ENCODE data around the gene SCLT1. TPM values are rescaled to one million over a fixed set of nuclear protein-coding genes. Genes with fewer than 3 reads are reported as not detected.

The SCLT1 gene
- polyA plus RNA-seq, 1 donor (not counting 4 experiments of a cell fraction or from before 2014, with no cell fraction given): 5.8 TPM

DNA sequence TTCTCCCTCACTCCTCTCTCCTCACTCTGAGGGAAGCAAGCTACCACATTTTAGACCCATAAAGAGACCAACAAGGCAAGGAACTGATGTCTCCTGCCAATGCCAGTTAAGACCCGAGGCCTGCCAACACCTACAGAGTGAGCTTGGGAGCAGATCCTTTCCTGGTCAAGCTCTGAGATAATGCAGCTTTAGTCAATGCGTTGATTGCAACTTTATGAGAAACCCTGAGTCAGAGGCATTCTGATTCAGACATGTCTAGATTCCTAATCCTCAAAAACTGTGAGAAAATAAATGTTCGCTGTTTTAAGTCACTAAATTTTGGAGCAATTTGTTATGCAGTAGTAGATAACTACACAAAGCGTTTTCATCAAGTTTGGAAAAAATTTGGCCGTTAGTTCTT lies 168.4 kb downstream of the SCLT1 start:
- no peak overlapping the region for H3K4me2 ChIP-seq (ENCODE audit: control insufficient read depth, extremely low read depth, insufficient read depth, low read depth, low read length)
- H3K27ac ChIP-seq (ENCODE audit: control insufficient read depth, insufficient read depth, low read length): no peak overlapping the region

GRCh38 chr4:128921954-128922353 lies 171.4 kb downstream of the SCLT1 start:
- H4K20me1 ChIP-seq (ENCODE audit: control insufficient read depth, extremely low read depth, insufficient read depth, low read length): no peaks in the 10 kb centered on the region
- H3K4me2 ChIP-seq (ENCODE audit: control insufficient read depth, extremely low read depth, insufficient read depth, low read depth, low read length): no peak overlapping the region
- dilution Hi-C loops (cut with MboI; ENCODE audit: extremely low pct_ligation_motif_present, low sequenced_read_pairs): no loop called here
- no peaks in the 10 kb centered on the region for H3K4me1 ChIP-seq (ENCODE audit: control insufficient read depth, extremely low read depth, insufficient read depth, low read length)
- H2AFZ ChIP-seq (ENCODE audit: control insufficient read depth, low read length): no peak overlapping the region
- H3K27ac ChIP-seq (ENCODE audit: control insufficient read depth, insufficient read depth, low read length): no peak overlapping the region
- no peaks in the 10 kb centered on the region for H3K27me3 ChIP-seq (ENCODE audit: control insufficient read depth, extremely low read depth, insufficient read depth, low read length)
- no peak for TF ChIP-seq CTCF (optimal IDR thresholded peaks at IDR 0.05 in 1 of 3, IDR thresholded peaks at IDR 0.05 in 1 of 3, conservative IDR thresholded peaks at IDR 0.05 in 1 of 3; ENCODE audit: extremely low read depth in 1 of 3, insufficient read depth in 2 of 3, low read length in 3 of 3)
- no peak for TF ChIP-seq EZH2 (IDR thresholded peaks at IDR 0.05; ENCODE audit: low read length)
- FAIRE-seq: no peak
- no peak overlapping the region for H3K4me3 ChIP-seq (ENCODE audit: control insufficient read depth in 2 of 3, extremely low read depth in 1 of 3, insufficient read depth in 2 of 3, low read depth in 1 of 3, low read length in 3 of 3)
- H3K79me2 ChIP-seq (ENCODE audit: control insufficient read depth, insufficient read depth, low read length): no peaks in the 10 kb centered on the region
- H3K9ac ChIP-seq (ENCODE audit: control insufficient read depth, extremely low read depth, insufficient read depth, low read length): no peak overlapping the region
- no peak for DNase-seq (ENCODE audit: low read depth, low spot score)
- no peaks in the 10 kb centered on the region for H3K36me3 ChIP-seq (ENCODE audit: control insufficient read depth in 2 of 2, extremely low read depth in 1 of 2, insufficient read depth in 2 of 2, low read length in 2 of 2)
- no peaks in the 10 kb centered on the region for H3K9me3 ChIP-seq (ENCODE audit: control insufficient read depth, low read depth, low read length)
- no peaks in the 10 kb centered on the region for H3K9me1 ChIP-seq (ENCODE audit: control insufficient read depth, extremely low read depth, insufficient read depth, low read length)

More for the DNA sequence above, 168.4 kb downstream of the SCLT1 start:
- H3K9me3 ChIP-seq (ENCODE audit: control insufficient read depth, low read depth, low read length): no peaks in the 10 kb centered on the region
- H3K36me3 ChIP-seq (ENCODE audit: control insufficient read depth in 2 of 2, extremely low read depth in 1 of 2, insufficient read depth in 2 of 2, low read length in 2 of 2): no peaks in the 10 kb centered on the region
- no peak overlapping the region for H3K9ac ChIP-seq (ENCODE audit: control insufficient read depth, extremely low read depth, insufficient read depth, low read length)
- dilution Hi-C loops (cut with MboI; ENCODE audit: extremely low pct_ligation_motif_present, low sequenced_read_pairs): no loop called here
- TF ChIP-seq EZH2 (IDR thresholded peaks at IDR 0.05; ENCODE audit: low read length): no peak
- no peak for TF ChIP-seq CTCF (optimal IDR thresholded peaks at IDR 0.05 in 1 of 3, IDR thresholded peaks at IDR 0.05 in 1 of 3, conservative IDR thresholded peaks at IDR 0.05 in 1 of 3; ENCODE audit: extremely low read depth in 1 of 3, insufficient read depth in 2 of 3, low read length in 3 of 3)
- no peaks in the 10 kb centered on the region for H3K79me2 ChIP-seq (ENCODE audit: control insufficient read depth, insufficient read depth, low read length)
- no peak overlapping the region for H2AFZ ChIP-seq (ENCODE audit: control insufficient read depth, low read length)
- H3K4me1 ChIP-seq (ENCODE audit: control insufficient read depth, extremely low read depth, insufficient read depth, low read length): no peaks in the 10 kb centered on the region
- no peak for DNase-seq (ENCODE audit: low read depth, low spot score)
- no peaks in the 10 kb centered on the region for H4K20me1 ChIP-seq (ENCODE audit: control insufficient read depth, extremely low read depth, insufficient read depth, low read length)
- H3K4me3 ChIP-seq (ENCODE audit: control insufficient read depth in 2 of 3, extremely low read depth in 1 of 3, insufficient read depth in 2 of 3, low read depth in 1 of 3, low read length in 3 of 3): no peak overlapping the region
- no peaks in the 10 kb centered on the region for H3K27me3 ChIP-seq (ENCODE audit: control insufficient read depth, extremely low read depth, insufficient read depth, low read length)
- H3K9me1 ChIP-seq (ENCODE audit: control insufficient read depth, extremely low read depth, insufficient read depth, low read length): no peaks in the 10 kb centered on the region
- peak; percentile 23 for FAIRE-seq

All from keratinocyte (primary cell).